HEK293 (cell line): Measurements from ENCODE around the gene CCNT1.

Experiments used
- CTCF ChIA-PET: fragments of 350-600 bp; formaldehyde crosslinking; extraction: SDS; loops from one replicate; lab custom pipeline; 2021; ENCODE audit warnings: antibody characterized with exemption; lab: Yijun Ruan, JAX
- POLR2A ChIA-PET: fragments of 300-600 bp; formaldehyde crosslinking; extraction: SDS; loops from one replicate; lab custom pipeline; 2020; ENCODE audit warnings: antibody characterized with exemption, inconsistent platforms; lab: Yijun Ruan, JAX
- H3K27ac ChIP-seq: fragments of 200-500 bp; sonication (Bioruptor generic); 2 replicates; pipeline ENCODE4 v1.5.1; 2014; ENCODE audit warnings: low read depth, low read length, control low read depth, inconsistent platforms; ENCODE audit errors: extremely low read depth
- H3K36me3 ChIP-seq, 2 experiments: fragments of 200-500 bp in 1 of 2; sonication (Bioruptor generic) in 1 of 2; 1 replicate in 1 of 2; 2 replicates in 1 of 2; pipeline ENCODE4 v1.5.1; 2014 to 2017; ENCODE audit warnings: inconsistent platforms in 2 of 2, low read length in 2 of 2; ENCODE audit not compliant: control insufficient read depth in 2 of 2, insufficient read depth in 1 of 2
- H3K4me1 ChIP-seq: fragments of 200-500 bp; sonication (Bioruptor generic); 2 replicates; pipeline ENCODE4 v1.5.1; 2014; ENCODE audit warnings: mild to moderate bottlenecking, low read length, inconsistent platforms; ENCODE audit not compliant: control insufficient read depth, insufficient read depth
- H3K4me3 ChIP-seq: 2 replicates; pipeline ENCODE4 v1.5.1; 2011; ENCODE audit warnings: low read depth, mild to moderate bottlenecking, control low read depth, low read length, moderate library complexity
- H3K9me3 ChIP-seq: fragments of 200-500 bp; sonication (Bioruptor generic); 2 replicates; pipeline ENCODE4 v1.5.1; 2014; ENCODE audit warnings: low read depth, low read length, inconsistent platforms; ENCODE audit not compliant: control insufficient read depth, insufficient read depth
- GLI4 ChIP-seq: fragments of 450-650 bp; formaldehyde crosslinking; IDR thresholded peaks from 2 replicates; pipeline ENCODE4 v1.5.1; 2016; ENCODE audit warnings: missing biosample characterization, missing genetic modification characterization
- PRDM1 ChIP-seq: fragments of 450-650 bp; formaldehyde crosslinking; IDR thresholded peaks from 2 replicates; pipeline ENCODE4; 2016; ENCODE audit warnings: missing biosample characterization, missing genetic modification characterization
- SCRT2 ChIP-seq: fragments of 450-650 bp; formaldehyde crosslinking; IDR thresholded peaks from 2 replicates; pipeline ENCODE4 v1.5.1; 2016; ENCODE audit warnings: missing biosample characterization, missing genetic modification characterization
- TCF7L2 ChIP-seq: IDR thresholded peaks from 2 replicates; pipeline ENCODE4 v1.6.1; 2011; ENCODE audit warnings: low read depth, mild to moderate bottlenecking, inconsistent platforms, low read length, moderate library complexity, borderline replicate concordance
- ZBTB6 ChIP-seq: fragments of 450-650 bp; formaldehyde crosslinking; IDR thresholded peaks from 2 replicates; pipeline ENCODE4 v1.5.1; 2017; ENCODE audit warnings: missing biosample characterization, missing genetic modification characterization
- ZFP69B ChIP-seq: fragments of 450-650 bp; formaldehyde crosslinking; IDR thresholded peaks from 2 replicates; pipeline ENCODE4 v1.5.1; 2016; ENCODE audit warnings: missing biosample characterization, missing genetic modification characterization
- ZNF114 ChIP-seq: fragments of 450-650 bp; formaldehyde crosslinking; IDR thresholded peaks from 2 replicates; pipeline ENCODE4 v1.5.0; 2017; ENCODE audit warnings: missing biosample characterization, missing genetic modification characterization
- ZNF121 ChIP-seq: fragments of 450-650 bp; formaldehyde crosslinking; IDR thresholded peaks from 2 replicates; pipeline ENCODE4 v1.5.1; 2016; ENCODE audit warnings: missing biosample characterization, missing genetic modification characterization
- ZNF239 ChIP-seq: fragments of 450-650 bp; formaldehyde crosslinking; IDR thresholded peaks from 2 replicates; pipeline ENCODE4 v1.5.1; 2016; ENCODE audit warnings: missing biosample characterization, missing genetic modification characterization
- ZNF362 ChIP-seq: fragments of 450-650 bp; formaldehyde crosslinking; IDR thresholded peaks from 2 replicates; pipeline ENCODE4 v1.5.1; 2016; ENCODE audit warnings: missing biosample characterization, missing genetic modification characterization
- ZNF473 ChIP-seq: fragments of 450-650 bp; formaldehyde crosslinking; IDR thresholded peaks from 2 replicates; pipeline ENCODE4 v1.5.1; 2017; ENCODE audit warnings: missing biosample characterization, missing genetic modification characterization
- ZNF48 ChIP-seq: fragments of 450-650 bp; formaldehyde crosslinking; IDR thresholded peaks from 2 replicates; pipeline ENCODE4 v1.5.1; 2016; ENCODE audit warnings: missing biosample characterization, missing genetic modification characterization
- ZNF521 ChIP-seq: fragments of 450-650 bp; formaldehyde crosslinking; IDR thresholded peaks from 2 replicates; pipeline ENCODE4 v1.5.1; 2017; ENCODE audit warnings: missing biosample characterization, mild to moderate bottlenecking, missing genetic modification characterization
- ZNF560 ChIP-seq: fragments of 450-650 bp; formaldehyde crosslinking; IDR thresholded peaks from 2 replicates; pipeline ENCODE4 v1.5.1; 2017; ENCODE audit warnings: missing biosample characterization, missing genetic modification characterization, borderline replicate concordance
- ZNF585B ChIP-seq: fragments of 450-650 bp; formaldehyde crosslinking; IDR thresholded peaks from 2 replicates; pipeline ENCODE4 v1.5.1; 2016; ENCODE audit warnings: missing biosample characterization, missing genetic modification characterization
- ZNF664 ChIP-seq: fragments of 450-650 bp; formaldehyde crosslinking; IDR thresholded peaks from 2 replicates; pipeline ENCODE4 v1.5.1; 2016; ENCODE audit warnings: missing biosample characterization, missing genetic modification characterization
- ZNF677 ChIP-seq: fragments of 450-650 bp; IDR thresholded peaks from 2 replicates; pipeline ENCODE4 v1.5.0; 2018; ENCODE audit warnings: missing biosample characterization, mild to moderate bottlenecking, missing genetic modification characterization, moderate library complexity
- ZNF76 ChIP-seq: fragments of 450-650 bp; formaldehyde crosslinking; IDR thresholded peaks from 2 replicates; pipeline ENCODE4; 2016; ENCODE audit warnings: low read depth, missing biosample characterization, missing genetic modification characterization, borderline replicate concordance
- ZNF837 ChIP-seq: fragments of 450-650 bp; formaldehyde crosslinking; IDR thresholded peaks from 2 replicates; pipeline ENCODE4 v1.5.1; 2016; ENCODE audit warnings: missing biosample characterization, missing genetic modification characterization
- ZNF843 ChIP-seq: fragments of 450-650 bp; formaldehyde crosslinking; IDR thresholded peaks from 2 replicates; pipeline ENCODE4 v1.5.1; 2016; ENCODE audit warnings: missing biosample characterization, missing genetic modification characterization
- ZSCAN4 ChIP-seq: fragments of 450-650 bp; formaldehyde crosslinking; IDR thresholded peaks from 2 replicates; pipeline ENCODE4 v1.5.1; 2017; ENCODE audit warnings: missing biosample characterization, missing genetic modification characterization
- TF ChIP-seq, protein P1 (sequence below): fragments of 450-650 bp; formaldehyde crosslinking; IDR thresholded peaks from 2 replicates; pipeline ENCODE4 v1.5.1; 2017; ENCODE audit warnings: missing biosample characterization, mild to moderate bottlenecking, missing genetic modification characterization, moderate library complexity
- TF ChIP-seq, protein P2 (sequence below): fragments of 450-650 bp; formaldehyde crosslinking; IDR thresholded peaks from 2 replicates; pipeline ENCODE4 v1.5.1; 2016; ENCODE audit warnings: missing biosample characterization, missing genetic modification characterization

The CCNT1 gene

GRCh38 chr12:48686615-48687334 is 29.7 kb downstream of the CCNT1 start:
- ChIA-PET CTCF (no interaction called here), POLR2A (interaction anchor here (0.6 kb wide), 1 partner anchor 22 kb away, joined by 4 read pairs; no protein-coding TSS in a partner anchor)
- H3K4me3 ChIP-seq = no peak overlapping the region
- H3K36me3 ChIP-seq = peaks cover 29 to 41% of the 10 kb centered on the region in 2 experiments
- H3K27ac ChIP-seq = no peak overlapping the region
- no peaks in the 10 kb centered on the region for H3K9me3 ChIP-seq
- H3K4me1 ChIP-seq = no peaks in the 10 kb centered on the region
- TF ChIP-seq ZNF837 (tag by site-specific recombination) (no peak), ZNF585B (no peak), ZNF121 (tag by site-specific recombination) (peak; percentile 64; the same call in 1 of the 2 replicates), ZNF560 (no peak), ZNF677 (tag by site-specific recombination) (no peak), ZNF473 (no peak)

DNA sequence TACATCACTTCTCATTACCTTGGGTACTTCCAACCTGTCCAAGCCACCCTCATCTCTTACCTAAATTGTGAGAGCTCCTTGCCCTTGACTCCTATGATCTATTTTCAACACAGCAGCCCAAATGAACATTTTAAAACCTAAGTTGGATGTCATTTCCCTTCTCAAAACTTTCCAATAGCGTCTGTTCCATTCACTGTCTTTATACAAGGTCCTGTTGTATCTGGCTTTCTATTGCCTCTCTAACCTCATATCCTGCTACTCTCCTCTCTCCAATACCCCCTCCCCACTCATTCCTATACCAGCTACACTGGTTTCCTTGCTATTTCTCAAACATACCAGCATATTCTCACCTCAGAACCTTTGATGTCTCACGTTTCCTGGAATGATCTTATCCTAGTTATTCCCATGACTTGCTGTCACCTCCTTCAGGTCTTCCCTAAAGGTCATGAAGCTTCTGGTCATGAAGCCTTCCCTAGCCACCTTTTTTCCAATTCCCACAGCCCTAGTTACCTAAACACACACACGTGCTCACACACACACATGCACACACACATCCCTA is 30.4 kb downstream of the CCNT1 start:
- Histone ChIP-seq H3K36me3 (peaks cover 25 to 35% of the 10 kb centered on the region in 2 experiments), H3K27ac (no peak overlapping the region), H3K4me1 (no peaks in the 10 kb centered on the region), H3K4me3 (no peak overlapping the region), H3K9me3 (no peaks in the 10 kb centered on the region)
- CTCF ChIA-PET = interaction anchor here (0.9 kb wide), 1 partner anchor 131 kb away, joined by 4 read pairs; no protein-coding TSS in a partner anchor
- POLR2A ChIA-PET = interaction anchor here (0.6 to 1.2 kb wide), 2 partner anchors 22 to 109 kb away, joined by 3 to 4 read pairs; no protein-coding TSS in a partner anchor
- TF ChIP-seq PRDM1 (tag by site-specific recombination) (peak; percentile 57; the same call in 1 of the 2 replicates), SCRT2 (tag by site-specific recombination) (no peak), ZNF76 (tag by site-specific recombination) (peak; percentile 13; the same call in 1 of the 2 replicates), ZSCAN4 (tag by site-specific recombination) (no peak), ZFP69B (tag by site-specific recombination) (no peak), ZNF114 (tag by site-specific recombination) (no peak)

DNA sequence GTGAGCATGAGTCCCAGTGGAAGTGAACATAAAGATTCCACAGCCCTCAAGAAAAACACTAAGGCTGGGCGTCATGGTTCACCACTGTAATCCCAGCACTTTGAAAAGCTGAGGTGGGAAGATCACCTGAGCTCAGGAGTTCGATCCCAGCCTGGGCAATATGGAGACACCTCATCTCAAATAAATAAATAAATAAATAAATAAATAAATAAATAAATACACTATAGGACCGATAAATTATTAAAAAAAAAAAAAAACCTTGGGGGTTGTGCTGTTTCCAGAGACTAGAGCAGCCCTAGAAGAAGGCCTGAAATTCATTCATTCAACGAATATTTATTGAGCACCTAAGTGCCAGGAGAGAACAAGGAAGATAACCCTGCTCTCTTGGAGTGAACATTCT is 33.0 kb downstream of the CCNT1 start:
- no peak overlapping the region for H3K4me3 ChIP-seq
- no peaks in the 10 kb centered on the region for H3K9me3 ChIP-seq
- peaks cover 23 to 31% of the 10 kb centered on the region in 2 experiments for H3K36me3 ChIP-seq
- CTCF ChIA-PET = interaction anchor here (1.0 kb wide), 2 partner anchors 13 to 221 kb away, joined by 4 to 6 read pairs; a partner anchor contains a TSS
- no peak overlapping the region for H3K27ac ChIP-seq
- H3K4me1 ChIP-seq = no peaks in the 10 kb centered on the region; the same call in none of the 2 replicates
- POLR2A ChIA-PET = no interaction called here
- TF ChIP-seq ZNF48 (no peak), ZNF521 (no peak), TCF7L2 (no peak), ZBTB6 (tag by site-specific recombination) (no peak), ZNF843 (tag by site-specific recombination) (no peak), ZNF239 (tag by site-specific recombination) (no peak), GLI4 (tag by site-specific recombination) (no peak), ZNF362 (tag by site-specific recombination) (no peak), ZNF664 (peak; percentile 69)
- TF ChIP-seq, protein P1, sequence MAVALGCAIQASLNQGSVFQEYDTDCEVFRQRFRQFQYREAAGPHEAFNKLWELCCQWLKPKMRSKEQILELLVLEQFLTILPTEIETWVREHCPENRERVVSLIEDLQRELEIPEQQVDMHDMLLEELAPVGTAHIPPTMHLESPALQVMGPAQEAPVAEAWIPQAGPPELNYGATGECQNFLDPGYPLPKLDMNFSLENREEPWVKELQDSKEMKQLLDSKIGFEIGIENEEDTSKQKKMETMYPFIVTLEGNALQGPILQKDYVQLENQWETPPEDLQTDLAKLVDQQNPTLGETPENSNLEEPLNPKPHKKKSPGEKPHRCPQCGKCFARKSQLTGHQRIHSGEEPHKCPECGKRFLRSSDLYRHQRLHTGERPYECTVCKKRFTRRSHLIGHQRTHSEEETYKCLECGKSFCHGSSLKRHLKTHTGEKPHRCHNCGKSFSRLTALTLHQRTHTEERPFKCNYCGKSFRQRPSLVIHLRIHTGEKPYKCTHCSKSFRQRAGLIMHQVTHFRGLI (tag by site-specific recombination) = no peak
- TF ChIP-seq, protein P2, sequence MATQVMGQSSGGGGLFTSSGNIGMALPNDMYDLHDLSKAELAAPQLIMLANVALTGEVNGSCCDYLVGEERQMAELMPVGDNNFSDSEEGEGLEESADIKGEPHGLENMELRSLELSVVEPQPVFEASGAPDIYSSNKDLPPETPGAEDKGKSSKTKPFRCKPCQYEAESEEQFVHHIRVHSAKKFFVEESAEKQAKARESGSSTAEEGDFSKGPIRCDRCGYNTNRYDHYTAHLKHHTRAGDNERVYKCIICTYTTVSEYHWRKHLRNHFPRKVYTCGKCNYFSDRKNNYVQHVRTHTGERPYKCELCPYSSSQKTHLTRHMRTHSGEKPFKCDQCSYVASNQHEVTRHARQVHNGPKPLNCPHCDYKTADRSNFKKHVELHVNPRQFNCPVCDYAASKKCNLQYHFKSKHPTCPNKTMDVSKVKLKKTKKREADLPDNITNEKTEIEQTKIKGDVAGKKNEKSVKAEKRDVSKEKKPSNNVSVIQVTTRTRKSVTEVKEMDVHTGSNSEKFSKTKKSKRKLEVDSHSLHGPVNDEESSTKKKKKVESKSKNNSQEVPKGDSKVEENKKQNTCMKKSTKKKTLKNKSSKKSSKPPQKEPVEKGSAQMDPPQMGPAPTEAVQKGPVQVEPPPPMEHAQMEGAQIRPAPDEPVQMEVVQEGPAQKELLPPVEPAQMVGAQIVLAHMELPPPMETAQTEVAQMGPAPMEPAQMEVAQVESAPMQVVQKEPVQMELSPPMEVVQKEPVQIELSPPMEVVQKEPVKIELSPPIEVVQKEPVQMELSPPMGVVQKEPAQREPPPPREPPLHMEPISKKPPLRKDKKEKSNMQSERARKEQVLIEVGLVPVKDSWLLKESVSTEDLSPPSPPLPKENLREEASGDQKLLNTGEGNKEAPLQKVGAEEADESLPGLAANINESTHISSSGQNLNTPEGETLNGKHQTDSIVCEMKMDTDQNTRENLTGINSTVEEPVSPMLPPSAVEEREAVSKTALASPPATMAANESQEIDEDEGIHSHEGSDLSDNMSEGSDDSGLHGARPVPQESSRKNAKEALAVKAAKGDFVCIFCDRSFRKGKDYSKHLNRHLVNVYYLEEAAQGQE (tag by site-specific recombination) = peak; percentile 80
